ENCODE data around the gene SAA4.

Gene SAA4

GRCh38 chr11:18188796-18189195 is 47.8 kb downstream of the SAA4 start:
- no peak for DNase-seq

Data from central memory CD4-positive, alpha-beta T cell (primary cell).